Activated T-cell treated with anti-CD3 and anti-CD28 coated beads, Interleukin-2, amount 50 U/mL, for 72 hours (primary cell): ENCODE measurements around the gene LNX1. TPM values are rescaled to one million over a fixed set of nuclear protein-coding genes. Genes with fewer than 3 reads are reported as not detected.

Experiments used
- ATAC-seq, 2 donors: fragments of 150-1000 bp; cut with Tn5 transposase; replicated peaks in 1 of 2; 2 replicates each; pipeline ENCODE4 v1.10.0; 2021; ENCODE audit warnings: moderate library complexity in 2 of 2, mild to moderate bottlenecking in 1 of 2
- DNase-seq, 2 donors: peaks; one replicate each; pipeline ENCODE4 v3.0.0; 2021 to 2022; ENCODE audit warnings: mixed read lengths in 1 of 2
- H3K27ac Mint-ChIP-seq: one replicate; pipeline ENCODE4 v1.8.0; 2022; ENCODE audit warnings: mild to moderate bottlenecking, moderate library complexity, mixed read lengths
- H3K27me3 Mint-ChIP-seq: one replicate; pipeline ENCODE4 v1.8.0; 2022; ENCODE audit warnings: low read depth, mixed read lengths
- H3K36me3 Mint-ChIP-seq, 2 donors: one replicate each; pipeline ENCODE4 v1.8.0; 2022; ENCODE audit warnings: mixed read lengths in 2 of 2, mild to moderate bottlenecking in 1 of 2; ENCODE audit not compliant: insufficient read depth in 2 of 2
- H3K4me1 Mint-ChIP-seq: one replicate; pipeline ENCODE4 v1.8.0; 2022; ENCODE audit warnings: low read depth, mixed read lengths
- H3K4me3 Mint-ChIP-seq, 2 donors: one replicate each; pipeline ENCODE4 v1.8.0; 2022; ENCODE audit warnings: mild to moderate bottlenecking in 2 of 2, mixed read lengths in 2 of 2, moderate library complexity in 2 of 2
- H3K9me3 Mint-ChIP-seq, 2 donors: one replicate each; pipeline ENCODE4 v1.8.0; 2022; ENCODE audit warnings: mixed read lengths in 2 of 2
- total RNA-seq, 2 donors: library from RNA; stranded (reverse); gene quantifications; one replicate each; pipeline ENCODE4 v1.2.3, GENCODE V29; 2022

Gene LNX1
- total RNA-seq, 2 donors from 2014 or later: 0.46 TPM; not detected in 1

DNA sequence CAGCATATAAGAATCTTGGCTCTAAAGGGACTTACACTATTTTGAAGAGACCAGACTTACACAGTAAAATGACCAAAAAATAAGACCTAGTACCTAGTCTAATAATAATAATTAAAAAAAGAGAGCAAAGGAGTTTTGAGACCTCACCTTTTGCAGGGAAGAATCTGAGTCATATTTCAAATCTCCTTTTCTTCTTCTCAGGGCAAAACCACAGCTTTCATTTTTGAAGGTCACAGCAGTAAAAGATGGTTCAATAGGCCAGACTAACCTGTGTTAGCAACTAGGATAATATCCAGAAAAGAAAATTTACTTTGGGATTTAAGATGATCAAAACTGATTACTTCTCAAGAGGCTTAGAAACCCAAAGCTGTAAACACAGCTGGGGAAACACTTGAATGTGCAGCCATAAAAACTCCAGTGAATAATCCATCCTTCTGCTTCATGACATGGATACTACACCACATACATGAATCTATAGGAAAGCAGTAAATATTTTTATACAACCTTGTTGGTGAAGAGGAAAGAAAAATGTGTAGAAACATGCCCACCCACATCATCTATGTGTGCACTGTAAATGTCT, 25.9 kb upstream of the LNX1 start:
- DNase-seq (no peak), ATAC-seq (no peak)
- Mint-ChIP-seq H3K27ac (no peak overlapping the region), H3K36me3 (no peaks in the 10 kb centered on the region), H3K9me3 (peaks cover 0 to 10% of the 10 kb centered on the region in 2 donors), H3K4me3 (no peak overlapping the region), H3K4me1 (no peaks in the 10 kb centered on the region), H3K27me3 (peaks cover 5% of the 10 kb centered on the region)

DNA sequence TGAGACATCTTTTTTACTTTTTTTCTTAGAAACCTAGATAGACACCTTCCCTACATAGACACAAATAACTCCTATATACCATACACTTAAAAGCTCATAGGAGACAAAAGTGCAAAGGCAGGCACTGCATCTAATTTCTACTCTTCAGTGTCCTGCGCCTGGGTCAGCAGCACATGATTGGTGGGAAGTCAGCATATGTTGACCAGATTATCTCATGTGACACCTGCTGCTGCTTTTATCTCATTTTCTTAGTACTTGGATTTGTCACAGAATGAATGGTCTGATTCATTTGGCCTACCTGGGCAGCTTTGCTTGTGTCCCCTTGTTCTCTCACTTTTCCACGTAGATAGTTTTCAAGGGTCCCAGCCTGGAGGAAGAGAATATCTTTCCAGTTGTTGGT, 24.9 kb upstream of the LNX1 start:
- Mint-ChIP-seq H3K4me3 (no peak overlapping the region), H3K27me3 (peaks cover 5% of the 10 kb centered on the region), H3K36me3 (no peaks in the 10 kb centered on the region), H3K9me3 (peaks cover 0 to 10% of the 10 kb centered on the region in 2 donors), H3K4me1 (no peaks in the 10 kb centered on the region), H3K27ac (no peak overlapping the region)
- ATAC-seq (no peak), DNase-seq (no peak)

DNA sequence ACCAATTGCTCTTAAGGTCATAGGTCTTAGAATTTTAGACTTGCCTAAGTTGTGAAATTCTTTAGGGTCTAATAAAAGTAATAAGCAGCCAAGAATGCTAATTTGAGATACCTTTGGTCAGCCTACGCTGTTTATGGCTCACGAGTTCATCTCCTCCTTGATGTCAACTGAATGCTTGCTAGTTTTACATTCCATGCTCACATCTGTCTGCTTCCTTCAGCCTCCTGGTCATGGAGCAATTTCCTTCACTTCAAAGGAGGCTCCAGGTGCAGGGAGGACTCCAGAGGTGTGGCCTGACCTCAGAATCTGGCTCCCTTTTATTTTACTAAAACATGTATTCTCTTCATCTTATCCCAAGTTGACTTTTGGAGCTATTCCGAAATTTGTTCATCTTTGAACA, 23.3 kb upstream of the LNX1 start:
- Mint-ChIP-seq H3K9me3 (peaks cover 0 to 10% of the 10 kb centered on the region in 2 donors), H3K4me1 (no peaks in the 10 kb centered on the region), H3K27ac (no peak overlapping the region), H3K36me3 (no peaks in the 10 kb centered on the region), H3K4me3 (no peak overlapping the region), H3K27me3 (peaks cover 5% of the 10 kb centered on the region)
- ATAC-seq (no peak), DNase-seq (no peak)

DNA sequence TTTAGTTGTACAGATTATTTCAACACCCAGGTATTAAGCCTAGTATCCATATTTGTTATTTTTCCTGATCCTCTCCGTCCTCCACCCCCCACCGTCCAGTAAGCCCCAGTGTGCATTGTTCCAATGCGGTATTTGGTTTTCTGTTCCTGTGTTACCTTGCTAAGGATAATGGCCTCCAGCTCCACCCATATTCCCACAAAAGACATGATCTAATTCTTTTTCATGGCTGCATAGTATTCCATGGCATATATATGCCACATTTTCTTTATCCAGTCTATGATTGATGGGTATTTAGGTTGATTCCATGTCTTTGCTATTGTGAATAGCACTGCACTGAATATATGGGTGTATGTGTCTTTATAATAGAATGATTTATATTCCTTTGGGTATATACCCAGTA, 22.1 kb upstream of the LNX1 start:
- DNase-seq (no peak), ATAC-seq (no peak)
- no peak overlapping the region for H3K4me3 Mint-ChIP-seq
- H3K27me3 Mint-ChIP-seq: peaks cover 5% of the 10 kb centered on the region
- no peak overlapping the region for H3K27ac Mint-ChIP-seq
- H3K9me3 Mint-ChIP-seq: peaks cover 0 to 10% of the 10 kb centered on the region in 2 donors
- peaks cover 0 to 1% of the 10 kb centered on the region in 2 donors for H3K36me3 Mint-ChIP-seq
- no peaks in the 10 kb centered on the region for H3K4me1 Mint-ChIP-seq

DNA sequence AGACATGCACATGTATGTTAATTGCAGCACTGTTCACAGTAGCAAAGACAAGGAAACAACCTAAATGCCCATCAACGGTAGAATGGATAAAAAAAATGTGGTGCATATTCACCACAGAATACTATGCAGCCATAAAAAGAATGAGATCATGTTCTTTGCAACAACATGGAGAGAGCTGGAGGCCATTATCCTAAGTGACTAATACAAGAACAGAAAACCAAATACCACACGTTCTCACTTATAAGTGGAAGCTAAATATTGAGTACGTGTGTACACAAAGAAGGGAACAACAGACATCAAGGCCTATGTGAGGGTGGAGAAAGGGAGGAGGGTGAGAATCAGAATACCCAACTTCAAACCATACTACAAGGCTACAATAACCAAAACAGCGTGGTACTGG, 17.4 kb upstream of the LNX1 start:
- peaks cover 0 to 1% of the 10 kb centered on the region in 2 donors for H3K36me3 Mint-ChIP-seq
- H3K27ac Mint-ChIP-seq: no peak overlapping the region
- H3K4me1 Mint-ChIP-seq: no peaks in the 10 kb centered on the region
- H3K27me3 Mint-ChIP-seq: peaks cover 12% of the 10 kb centered on the region
- ATAC-seq: no peak
- no peak overlapping the region for H3K4me3 Mint-ChIP-seq
- peaks cover 0 to 4% of the 10 kb centered on the region in 2 donors for H3K9me3 Mint-ChIP-seq
- no peak for DNase-seq

- DNase-seq (no peak), ATAC-seq (no peak)
- H3K36me3 Mint-ChIP-seq: peaks cover 0 to 1% of the 10 kb centered on the region in 2 donors
- H3K4me1 Mint-ChIP-seq: no peaks in the 10 kb centered on the region
- peaks cover 0 to 2% of the 10 kb centered on the region in 2 donors for H3K9me3 Mint-ChIP-seq
- no peak overlapping the region for H3K4me3 Mint-ChIP-seq
- no peak overlapping the region for H3K27ac Mint-ChIP-seq
- H3K27me3 Mint-ChIP-seq: peaks cover 16% of the 10 kb centered on the region
Measured at GRCh38 chr4:53608242-53608641, 17.0 kb upstream of the LNX1 start.

- Mint-ChIP-seq H3K4me1 (no peaks in the 10 kb centered on the region), H3K36me3 (peaks cover 0 to 1% of the 10 kb centered on the region in 2 donors), H3K4me3 (no peak overlapping the region), H3K9me3 (peaks cover 0 to 2% of the 10 kb centered on the region in 2 donors), H3K27ac (no peak overlapping the region), H3K27me3 (peaks cover 26% of the 10 kb centered on the region)
- DNase-seq (no peak), ATAC-seq (no peak)
Measured at GRCh38 chr4:53605783-53606182, 14.5 kb upstream of the LNX1 start.

GRCh38 chr4:53602390-53602789, 11.1 kb upstream of the LNX1 start:
- no peaks in the 10 kb centered on the region for H3K36me3 Mint-ChIP-seq
- H3K27ac Mint-ChIP-seq: no peak overlapping the region
- ATAC-seq: no peak
- H3K4me3 Mint-ChIP-seq: no peak overlapping the region
- no peaks in the 10 kb centered on the region for H3K4me1 Mint-ChIP-seq
- H3K27me3 Mint-ChIP-seq: peaks cover 31% of the 10 kb centered on the region
- DNase-seq: no peak
- peaks cover 0 to 2% of the 10 kb centered on the region in 2 donors for H3K9me3 Mint-ChIP-seq

GRCh38 chr4:53601251-53601764, 10.0 kb upstream of the LNX1 start:
- DNase-seq: no peak
- peaks cover 38% of the 10 kb centered on the region for H3K27me3 Mint-ChIP-seq
- H3K27ac Mint-ChIP-seq: no peak overlapping the region
- no peak for ATAC-seq
- H3K9me3 Mint-ChIP-seq: peaks cover 0 to 2% of the 10 kb centered on the region in 2 donors
- no peaks in the 10 kb centered on the region for H3K4me1 Mint-ChIP-seq
- no peak overlapping the region for H3K4me3 Mint-ChIP-seq
- no peaks in the 10 kb centered on the region for H3K36me3 Mint-ChIP-seq

DNA sequence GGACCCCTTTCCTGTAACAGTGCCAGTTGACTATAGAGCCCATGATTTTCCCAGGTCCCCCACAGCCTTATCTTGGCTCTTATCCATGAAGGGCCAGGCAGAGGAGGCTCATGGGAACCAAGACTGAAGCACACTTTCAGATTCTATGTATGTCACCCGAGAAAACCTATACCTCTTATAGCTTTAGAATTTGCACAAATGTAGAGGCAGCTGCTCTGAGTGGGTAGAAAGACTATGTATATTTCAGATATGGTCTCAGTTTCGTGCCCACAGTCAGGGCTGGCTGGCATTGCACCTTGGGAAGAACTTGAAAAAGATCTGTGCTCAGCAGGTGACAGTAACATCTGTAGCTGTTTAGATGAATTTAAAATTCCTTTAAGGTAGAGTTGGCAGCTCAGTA, 8.3 kb upstream of the LNX1 start:
- peaks cover 37% of the 10 kb centered on the region for H3K27me3 Mint-ChIP-seq
- DNase-seq: no peak
- ATAC-seq: no peak

GRCh38 chr4:53598901-53599300, 7.6 kb upstream of the LNX1 start:
- Mint-ChIP-seq H3K4me3 (no peak overlapping the region), H3K36me3 (no peaks in the 10 kb centered on the region), H3K27ac (no peak overlapping the region), H3K4me1 (no peaks in the 10 kb centered on the region), H3K27me3 (peaks cover 37% of the 10 kb centered on the region), H3K9me3 (no peaks in the 10 kb centered on the region)
- no peak for ATAC-seq
- no peak for DNase-seq

More for the DNA sequence above, 8.3 kb upstream of the LNX1 start:
- H3K4me3 Mint-ChIP-seq: no peak overlapping the region
- no peaks in the 10 kb centered on the region for H3K9me3 Mint-ChIP-seq
- no peaks in the 10 kb centered on the region for H3K36me3 Mint-ChIP-seq
- H3K27ac Mint-ChIP-seq: no peak overlapping the region
- H3K4me1 Mint-ChIP-seq: no peaks in the 10 kb centered on the region

DNA sequence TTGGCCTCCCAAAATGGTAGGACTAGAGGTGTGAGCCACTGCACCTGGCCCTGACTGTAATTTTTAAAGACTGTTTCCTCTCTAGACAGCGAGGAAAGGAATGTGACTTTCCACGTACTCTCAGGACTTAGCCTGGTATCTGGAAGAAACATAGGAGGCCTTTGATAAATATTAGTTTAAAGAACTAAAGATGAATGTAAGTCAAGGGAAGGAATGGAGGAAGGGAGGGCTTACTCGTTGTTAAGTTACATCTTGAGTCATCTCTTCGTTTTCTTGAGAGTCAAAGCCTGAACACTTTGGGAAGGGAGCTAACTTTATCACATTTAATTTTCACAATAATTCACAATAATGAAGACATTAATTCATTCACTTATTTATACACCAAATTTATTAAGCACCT, 7.2 kb upstream of the LNX1 start:
- H3K36me3 Mint-ChIP-seq: no peaks in the 10 kb centered on the region
- H3K4me1 Mint-ChIP-seq: no peaks in the 10 kb centered on the region
- no peak overlapping the region for H3K4me3 Mint-ChIP-seq
- peaks cover 35% of the 10 kb centered on the region for H3K27me3 Mint-ChIP-seq
- no peak overlapping the region for H3K27ac Mint-ChIP-seq
- no peak for DNase-seq
- no peaks in the 10 kb centered on the region for H3K9me3 Mint-ChIP-seq
- no peak for ATAC-seq

DNA sequence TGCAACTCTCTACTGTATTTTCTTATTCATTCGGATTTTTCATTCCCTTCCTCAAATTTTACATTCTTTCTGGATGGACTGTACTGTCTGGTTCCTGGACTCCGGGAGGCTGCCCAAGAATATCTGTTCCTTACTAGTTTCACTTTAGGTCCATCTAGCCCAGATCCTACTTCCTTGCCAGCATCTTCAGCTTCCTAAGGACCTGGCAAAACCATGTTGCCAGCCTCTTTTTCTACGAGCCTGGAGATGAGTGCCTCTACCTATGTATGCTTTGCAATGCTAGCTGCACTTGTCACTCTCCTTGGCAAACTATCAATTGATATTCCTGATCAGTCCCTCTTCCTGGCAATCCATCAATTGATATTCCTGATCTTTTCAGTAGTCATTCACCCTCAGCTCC, 5.6 kb upstream of the LNX1 start:
- H3K4me1 Mint-ChIP-seq: peaks cover under 1% of the 10 kb centered on the region
- H3K27ac Mint-ChIP-seq: no peak overlapping the region

GRCh38 chr4:53595834-53596233, 4.5 kb upstream of the LNX1 start:
- H3K9me3 Mint-ChIP-seq: no peaks in the 10 kb centered on the region
- DNase-seq (no peak), ATAC-seq (no peak)
- peaks cover 6% of the 10 kb centered on the region for H3K4me1 Mint-ChIP-seq
- peaks cover 43% of the 10 kb centered on the region for H3K27me3 Mint-ChIP-seq
- no peaks in the 10 kb centered on the region for H3K36me3 Mint-ChIP-seq
- H3K27ac Mint-ChIP-seq: no peak overlapping the region
- no peak overlapping the region for H3K4me3 Mint-ChIP-seq

More for the DNA sequence above, 5.6 kb upstream of the LNX1 start:
- H3K27me3 Mint-ChIP-seq: peaks cover 35% of the 10 kb centered on the region
- H3K9me3 Mint-ChIP-seq: no peaks in the 10 kb centered on the region
- no peak for ATAC-seq
- no peak overlapping the region for H3K4me3 Mint-ChIP-seq
- DNase-seq: no peak
- no peaks in the 10 kb centered on the region for H3K36me3 Mint-ChIP-seq
